D721Med (cell line): Measurements from ENCODE around the gene UMAD1.
A peak's percentile ranks its signal among the peaks of the same experiment; 100 is the strongest.
"Not testable (repeated sequence)": the region's sequence is repeated elsewhere in the genome, so short reads cannot be mapped to it uniquely, and the experiment has no call there.

ENCODE experiments used
- DNase-seq: peaks from one replicate; pipeline ENCODE4 v3.0.0; 2011; ENCODE audit warnings: low spot score; ENCODE audit not compliant: insufficient read length
- FAIRE-seq: peaks from 2 replicates; lab custom pipeline; 2011; peaks lifted over from hg19 to GRCh38; lab: Jason Lieb, UNC
- TF ChIP-seq, protein P1 (sequence below): IDR thresholded peaks from 2 replicates; pipeline ENCODE4 v1.5.1; 2012; ENCODE audit warnings: mild to moderate bottlenecking, control low read depth; ENCODE audit not compliant: insufficient read depth; ENCODE audit errors: missing control alignments

UMAD1 gene

DNA sequence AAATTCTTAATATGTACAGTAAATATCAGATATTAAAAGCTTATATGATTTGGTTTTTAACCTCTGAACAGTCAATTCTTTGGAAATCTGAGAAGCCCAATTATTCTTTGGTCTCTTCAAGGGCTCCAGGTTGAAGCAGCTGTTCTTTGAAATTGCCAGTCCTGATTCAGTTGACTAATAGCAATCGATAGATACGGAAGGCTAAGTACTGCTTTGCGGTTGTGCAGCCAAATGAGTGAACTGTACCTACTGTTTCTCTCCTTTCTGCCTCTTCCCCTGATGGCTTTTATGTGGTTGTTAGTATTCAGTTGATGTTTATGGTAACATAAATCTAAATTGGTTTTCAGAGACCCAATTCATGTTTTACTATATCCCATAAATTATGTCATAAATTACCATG is 181.0 kb downstream of the UMAD1 start:
- DNase-seq (no peak), FAIRE-seq (peak; percentile 35)
- TF ChIP-seq, protein P1, sequence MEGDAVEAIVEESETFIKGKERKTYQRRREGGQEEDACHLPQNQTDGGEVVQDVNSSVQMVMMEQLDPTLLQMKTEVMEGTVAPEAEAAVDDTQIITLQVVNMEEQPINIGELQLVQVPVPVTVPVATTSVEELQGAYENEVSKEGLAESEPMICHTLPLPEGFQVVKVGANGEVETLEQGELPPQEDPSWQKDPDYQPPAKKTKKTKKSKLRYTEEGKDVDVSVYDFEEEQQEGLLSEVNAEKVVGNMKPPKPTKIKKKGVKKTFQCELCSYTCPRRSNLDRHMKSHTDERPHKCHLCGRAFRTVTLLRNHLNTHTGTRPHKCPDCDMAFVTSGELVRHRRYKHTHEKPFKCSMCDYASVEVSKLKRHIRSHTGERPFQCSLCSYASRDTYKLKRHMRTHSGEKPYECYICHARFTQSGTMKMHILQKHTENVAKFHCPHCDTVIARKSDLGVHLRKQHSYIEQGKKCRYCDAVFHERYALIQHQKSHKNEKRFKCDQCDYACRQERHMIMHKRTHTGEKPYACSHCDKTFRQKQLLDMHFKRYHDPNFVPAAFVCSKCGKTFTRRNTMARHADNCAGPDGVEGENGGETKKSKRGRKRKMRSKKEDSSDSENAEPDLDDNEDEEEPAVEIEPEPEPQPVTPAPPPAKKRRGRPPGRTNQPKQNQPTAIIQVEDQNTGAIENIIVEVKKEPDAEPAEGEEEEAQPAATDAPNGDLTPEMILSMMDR, result no peak

DNA sequence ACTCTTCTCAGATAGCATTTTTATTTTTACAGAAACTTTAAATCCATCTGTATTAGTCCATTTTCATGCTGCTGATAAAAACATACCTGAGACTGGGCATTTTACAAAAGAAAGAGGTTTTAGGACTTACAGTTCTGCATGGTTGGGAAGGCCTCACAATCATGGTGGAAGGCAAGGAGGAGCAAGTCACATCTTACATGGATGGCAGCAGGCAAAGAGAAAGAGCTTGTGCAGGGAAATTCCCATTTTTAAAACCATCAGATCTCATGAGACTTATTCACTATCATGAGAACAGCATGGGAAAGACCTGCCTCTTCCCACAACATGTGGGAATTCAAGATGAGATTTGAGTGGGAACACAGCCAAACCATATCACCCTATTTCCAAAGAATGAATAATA is 184.7 kb downstream of the UMAD1 start:
- FAIRE-seq, result not testable (repeated sequence)

DNA sequence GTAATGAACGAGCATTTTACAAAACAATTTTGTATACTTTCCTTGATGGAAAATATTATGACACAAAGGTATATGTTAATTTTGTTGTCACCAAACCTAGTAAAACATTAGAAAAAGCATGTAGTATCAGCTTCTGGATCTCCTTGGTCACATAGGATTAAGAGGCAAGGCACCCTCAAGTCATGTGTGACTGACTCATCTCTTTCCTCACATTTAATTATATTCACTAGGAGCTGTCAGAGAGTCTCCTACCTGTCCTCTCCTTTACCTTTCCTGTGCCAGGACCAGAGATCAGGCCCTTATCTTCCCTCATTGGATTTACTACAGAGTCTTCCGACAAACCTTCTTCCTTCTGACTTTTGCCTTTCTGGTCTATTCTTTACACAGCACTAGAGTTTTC is 189.1 kb downstream of the UMAD1 start:
- peak; percentile 35 for FAIRE-seq

More for the DNA sequence above, 184.7 kb downstream of the UMAD1 start:
- not testable (repeated sequence) for DNase-seq

DNA sequence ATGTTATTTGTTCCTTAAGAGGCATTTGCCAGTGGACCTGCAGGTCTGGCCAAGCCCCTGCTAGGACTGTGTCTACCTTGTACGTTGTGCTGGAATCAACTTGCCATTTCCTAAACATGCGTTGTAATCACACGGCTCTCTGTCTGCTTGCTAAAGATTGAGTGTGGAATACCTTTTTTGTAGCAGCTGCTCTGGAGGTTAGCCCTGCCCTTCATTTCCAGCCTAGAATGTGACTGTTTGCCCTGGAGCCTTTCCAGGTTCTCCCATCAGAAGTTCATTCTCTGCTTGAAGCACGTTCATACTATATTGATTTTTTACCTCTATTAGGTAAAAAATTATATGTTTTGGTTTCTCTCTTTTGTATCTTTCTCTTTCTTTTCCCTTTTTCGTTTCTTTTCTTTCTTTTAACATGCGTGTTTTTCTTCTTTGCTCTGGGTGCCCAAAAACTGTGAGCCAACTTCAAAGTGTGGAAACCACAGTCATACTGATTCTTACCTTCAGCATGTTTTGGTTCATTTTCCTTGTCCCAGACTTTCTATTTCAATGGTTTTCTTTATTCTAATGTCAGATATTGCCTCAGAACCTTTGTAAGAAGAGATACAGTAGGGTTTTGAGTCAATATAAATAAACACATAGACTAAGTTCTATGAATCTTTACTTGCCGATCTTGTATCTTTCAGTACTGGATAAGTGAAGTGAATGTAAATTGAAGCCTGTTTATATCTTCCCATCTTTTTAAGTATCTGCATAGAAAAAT is 189.7 kb downstream of the UMAD1 start:
- DNase-seq, result no peak
- FAIRE-seq, result no peak

More for the DNA sequence above, 189.1 kb downstream of the UMAD1 start:
- TF ChIP-seq, protein P1, result no peak
- DNase-seq, result no peak

GRCh38 chr7:7832518-7832917 is 192.0 kb downstream of the UMAD1 start:
- TF ChIP-seq, protein P1, result no peak
- DNase-seq (no peak), FAIRE-seq (no peak)

More for the DNA sequence above, 189.7 kb downstream of the UMAD1 start:
- TF ChIP-seq, protein P1, result no peak

DNA sequence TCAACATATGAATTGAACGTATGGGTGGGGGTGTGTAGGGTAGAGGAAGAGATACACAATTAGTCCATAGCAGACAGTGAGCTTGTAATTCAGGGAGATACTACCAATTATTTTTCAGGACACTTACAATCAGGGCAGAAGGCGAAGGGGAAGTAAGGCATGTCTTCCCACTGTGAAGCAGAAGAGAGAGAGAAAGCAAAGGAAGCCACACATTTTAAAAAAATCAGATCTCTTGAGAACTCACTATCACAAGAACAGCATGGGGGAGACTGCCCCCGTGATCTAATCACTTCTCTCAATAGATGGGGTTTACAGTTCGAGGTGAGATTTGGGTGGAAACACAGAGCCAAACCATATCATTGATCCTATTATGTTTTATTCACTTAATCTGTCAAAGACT is 194.2 kb downstream of the UMAD1 start:
- TF ChIP-seq, protein P1, result no peak
- DNase-seq (no peak), FAIRE-seq (no peak)

- TF ChIP-seq, protein P1, result no peak
- FAIRE-seq, result no peak
- DNase-seq, result no peak
These were observed 200.5 kb downstream of the UMAD1 start for GRCh38 chr7:7841027-7841426.
